ENCODE results near the gene FRMD4A.

Gene FRMD4A

GRCh38 chr10:13644866-13645265 lies 685.9 kb downstream of the FRMD4A start:
- no peak overlapping the region for H3K4me3 ChIP-seq (ENCODE audit: low read length)
- no peak overlapping the region for H3K27ac ChIP-seq (ENCODE audit: low read depth, low read length)
- H3K9me3 ChIP-seq (ENCODE audit: insufficient read depth, low read depth, low read length): peaks cover 14% of the 10 kb centered on the region
- no peak overlapping the region for H3K9ac ChIP-seq (ENCODE audit: low read depth, low read length)
- H3K27me3 ChIP-seq (ENCODE audit: insufficient read depth, low read length): no peaks in the 10 kb centered on the region
- H3K4me1 ChIP-seq (ENCODE audit: insufficient read depth, low read length): no peaks in the 10 kb centered on the region
- 93% methylated on average over 9 of the region's 9 CpGs for WGBS
- peaks cover 54% of the 10 kb centered on the region for H3K36me3 ChIP-seq (ENCODE audit: insufficient read depth, low read length)

- H3K27me3 ChIP-seq (ENCODE audit: insufficient read depth, low read length): no peaks in the 10 kb centered on the region
- no peaks in the 10 kb centered on the region for H3K4me1 ChIP-seq (ENCODE audit: insufficient read depth, low read length)
- no peak overlapping the region for H3K4me3 ChIP-seq (ENCODE audit: low read length)
- no peak overlapping the region for H3K27ac ChIP-seq (ENCODE audit: low read depth, low read length)
- H3K9ac ChIP-seq (ENCODE audit: low read depth, low read length): no peak overlapping the region
- peaks cover 44% of the 10 kb centered on the region for H3K36me3 ChIP-seq (ENCODE audit: insufficient read depth, low read length)
- H3K9me3 ChIP-seq (ENCODE audit: insufficient read depth, low read depth, low read length): peaks cover 14% of the 10 kb centered on the region
- WGBS: 90% methylated on average over 7 of the region's 7 CpGs
Observed at GRCh38 chr10:13643016-13643415, 687.7 kb downstream of the FRMD4A start.

GRCh38 chr10:13642293-13642692 lies 688.4 kb downstream of the FRMD4A start:
- H3K9me3 ChIP-seq (ENCODE audit: insufficient read depth, low read depth, low read length): peaks cover 14% of the 10 kb centered on the region
- H3K9ac ChIP-seq (ENCODE audit: low read depth, low read length): no peak overlapping the region
- 93% methylated on average over 2 of the region's 2 CpGs for WGBS
- peaks cover 38% of the 10 kb centered on the region for H3K36me3 ChIP-seq (ENCODE audit: insufficient read depth, low read length)
- no peaks in the 10 kb centered on the region for H3K4me1 ChIP-seq (ENCODE audit: insufficient read depth, low read length)
- no peak overlapping the region for H3K4me3 ChIP-seq (ENCODE audit: low read length)
- H3K27ac ChIP-seq (ENCODE audit: low read depth, low read length): no peak overlapping the region
- H3K27me3 ChIP-seq (ENCODE audit: insufficient read depth, low read length): no peaks in the 10 kb centered on the region

- H3K4me1 ChIP-seq (ENCODE audit: insufficient read depth, low read length): 0 out of 2 replicates have a peak, but pooled peaks cover 5% of the 10 kb centered on the region
- H3K27ac ChIP-seq (ENCODE audit: low read depth, low read length): no peak overlapping the region
- WGBS: 92% methylated on average over 5 of the region's 5 CpGs
- H3K36me3 ChIP-seq (ENCODE audit: insufficient read depth, low read length): peaks cover 17% of the 10 kb centered on the region; the same call in 1 of the 2 replicates
- H3K9me3 ChIP-seq (ENCODE audit: insufficient read depth, low read depth, low read length): peaks cover 14% of the 10 kb centered on the region
- H3K4me3 ChIP-seq (ENCODE audit: low read length): no peak overlapping the region
- no peak overlapping the region for H3K9ac ChIP-seq (ENCODE audit: low read depth, low read length)
- no peaks in the 10 kb centered on the region for H3K27me3 ChIP-seq (ENCODE audit: insufficient read depth, low read length)
Observed at GRCh38 chr10:13637894-13638293, 692.8 kb downstream of the FRMD4A start.

- Histone ChIP-seq H3K4me1 (ENCODE audit: insufficient read depth, low read length) (0 out of 2 replicates have a peak, but pooled peaks cover 5% of the 10 kb centered on the region), H3K36me3 (ENCODE audit: insufficient read depth, low read length) (peaks cover 12% of the 10 kb centered on the region; the same call in 1 of the 2 replicates), H3K27ac (ENCODE audit: low read depth, low read length) (no peak overlapping the region), H3K4me3 (ENCODE audit: low read length) (no peak overlapping the region), H3K9ac (ENCODE audit: low read depth, low read length) (no peak overlapping the region), H3K27me3 (ENCODE audit: insufficient read depth, low read length) (no peaks in the 10 kb centered on the region), H3K9me3 (ENCODE audit: insufficient read depth, low read depth, low read length) (peaks cover 10% of the 10 kb centered on the region)
- no CpG with 5 or more reads among the region's 1 CpG for WGBS
Observed at GRCh38 chr10:13637303-13637856, 693.3 kb downstream of the FRMD4A start.

- Histone ChIP-seq H3K36me3 (ENCODE audit: insufficient read depth, low read length) (peaks cover 7% of the 10 kb centered on the region; the same call in 1 of the 2 replicates), H3K27ac (ENCODE audit: low read depth, low read length) (no peak overlapping the region), H3K9ac (ENCODE audit: low read depth, low read length) (no peak overlapping the region), H3K27me3 (ENCODE audit: insufficient read depth, low read length) (no peaks in the 10 kb centered on the region), H3K4me3 (ENCODE audit: low read length) (no peak overlapping the region), H3K4me1 (ENCODE audit: insufficient read depth, low read length) (0 out of 2 replicates have a peak, but pooled peaks cover 5% of the 10 kb centered on the region), H3K9me3 (ENCODE audit: insufficient read depth, low read depth, low read length) (peaks cover 4% of the 10 kb centered on the region; the same call in 1 of the 2 replicates)
- 90% methylated on average over 4 of the region's 4 CpGs for WGBS
Observed at GRCh38 chr10:13636776-13637175, 693.9 kb downstream of the FRMD4A start.

GRCh38 chr10:13634207-13634606 lies 696.5 kb downstream of the FRMD4A start:
- Histone ChIP-seq H3K36me3 (ENCODE audit: insufficient read depth, low read length) (peaks cover 18% of the 10 kb centered on the region; the same call in 1 of the 2 replicates), H3K27ac (ENCODE audit: low read depth, low read length) (no peak overlapping the region), H3K9me3 (ENCODE audit: insufficient read depth, low read depth, low read length) (no peaks in the 10 kb centered on the region), H3K4me1 (ENCODE audit: insufficient read depth, low read length) (0 out of 2 replicates have a peak, but pooled peaks cover 5% of the 10 kb centered on the region), H3K27me3 (ENCODE audit: insufficient read depth, low read length) (no peaks in the 10 kb centered on the region), H3K4me3 (ENCODE audit: low read length) (no peak overlapping the region), H3K9ac (ENCODE audit: low read depth, low read length) (no peak overlapping the region)
- WGBS: 95% methylated on average over 6 of the region's 6 CpGs

GRCh38 chr10:13633689-13634088 lies 697.0 kb downstream of the FRMD4A start:
- H3K27ac ChIP-seq (ENCODE audit: low read depth, low read length): no peak overlapping the region
- 0 out of 2 replicates have a peak, but pooled peaks cover 5% of the 10 kb centered on the region for H3K4me1 ChIP-seq (ENCODE audit: insufficient read depth, low read length)
- no peaks in the 10 kb centered on the region for H3K9me3 ChIP-seq (ENCODE audit: insufficient read depth, low read depth, low read length)
- peaks cover 15% of the 10 kb centered on the region; the same call in 1 of the 2 replicates for H3K36me3 ChIP-seq (ENCODE audit: insufficient read depth, low read length)
- no peaks in the 10 kb centered on the region for H3K27me3 ChIP-seq (ENCODE audit: insufficient read depth, low read length)
- H3K9ac ChIP-seq (ENCODE audit: low read depth, low read length): no peak overlapping the region
- no peak overlapping the region for H3K4me3 ChIP-seq (ENCODE audit: low read length)
- 97% methylated on average over 7 of the region's 7 CpGs for WGBS

- Histone ChIP-seq H3K4me3 (ENCODE audit: low read length) (no peak overlapping the region), H3K36me3 (ENCODE audit: insufficient read depth, low read length) (peaks cover 13% of the 10 kb centered on the region; the same call in 1 of the 2 replicates), H3K4me1 (ENCODE audit: insufficient read depth, low read length) (peaks cover 11% of the 10 kb centered on the region), H3K27me3 (ENCODE audit: insufficient read depth, low read length) (no peaks in the 10 kb centered on the region), H3K27ac (ENCODE audit: low read depth, low read length) (no peak overlapping the region), H3K9me3 (ENCODE audit: insufficient read depth, low read depth, low read length) (no peaks in the 10 kb centered on the region), H3K9ac (ENCODE audit: low read depth, low read length) (no peak overlapping the region)
- WGBS: 92% methylated on average over 5 of the region's 5 CpGs
Observed at GRCh38 chr10:13632884-13633440, 697.8 kb downstream of the FRMD4A start.

- Histone ChIP-seq H3K4me1 (ENCODE audit: insufficient read depth, low read length) (peaks cover 16% of the 10 kb centered on the region), H3K4me3 (ENCODE audit: low read length) (no peak overlapping the region), H3K9ac (ENCODE audit: low read depth, low read length) (no peak overlapping the region), H3K9me3 (ENCODE audit: insufficient read depth, low read depth, low read length) (no peaks in the 10 kb centered on the region), H3K27me3 (ENCODE audit: insufficient read depth, low read length) (no peaks in the 10 kb centered on the region), H3K36me3 (ENCODE audit: insufficient read depth, low read length) (peaks cover 13% of the 10 kb centered on the region; the same call in 1 of the 2 replicates), H3K27ac (ENCODE audit: low read depth, low read length) (no peak overlapping the region)
- WGBS: 90% methylated on average over 2 of the region's 3 CpGs
Observed at GRCh38 chr10:13632440-13632839, 698.3 kb downstream of the FRMD4A start.

- H3K27ac ChIP-seq (ENCODE audit: low read depth, low read length): no peak overlapping the region
- H3K9ac ChIP-seq (ENCODE audit: low read depth, low read length): no peak overlapping the region
- H3K9me3 ChIP-seq (ENCODE audit: insufficient read depth, low read depth, low read length): no peaks in the 10 kb centered on the region
- H3K4me3 ChIP-seq (ENCODE audit: low read length): no peak overlapping the region
- H3K36me3 ChIP-seq (ENCODE audit: insufficient read depth, low read length): peaks cover 13% of the 10 kb centered on the region; the same call in 1 of the 2 replicates
- H3K27me3 ChIP-seq (ENCODE audit: insufficient read depth, low read length): no peaks in the 10 kb centered on the region
- peaks cover 25% of the 10 kb centered on the region for H3K4me1 ChIP-seq (ENCODE audit: insufficient read depth, low read length)
- WGBS: 96% methylated on average over 6 of the region's 6 CpGs
Observed at GRCh38 chr10:13631594-13631993, 699.1 kb downstream of the FRMD4A start.

Measured in HUES64 (cell line).